Measurements from ENCODE around the gene ENPP7.

Gene ENPP7

GRCh38 chr17:79730769-79731483, at the start of gene ENPP7:
TSS of gene ENPP7 (plus strand) at chr17:79730943. CDS start at chr17:79731140, 197 bp downstream.
- no peak for DNase-seq

GRCh38 chr17:79681101-79681621, 49.6 kb upstream of the ENPP7 start:
- no peak for DNase-seq

- DNase-seq, result no peak
These were observed 49.0 kb upstream of the ENPP7 start for GRCh38 chr17:79681628-79682261.

GRCh38 chr17:79683365-79683764, 47.4 kb upstream of the ENPP7 start:
- DNase-seq, result no peak

- no peak for DNase-seq
These were observed 46.4 kb upstream of the ENPP7 start for GRCh38 chr17:79684132-79684985.

GRCh38 chr17:79685121-79685520, 45.6 kb upstream of the ENPP7 start:
- DNase-seq, result no peak

GRCh38 chr17:79686476-79686875, 44.3 kb upstream of the ENPP7 start:
- no peak for DNase-seq

- DNase-seq, result no peak
These were observed 40.3 kb upstream of the ENPP7 start for GRCh38 chr17:79690466-79690865.

GRCh38 chr17:79690988-79691836, 39.5 kb upstream of the ENPP7 start:
- DNase-seq, result no peak

- DNase-seq, result no peak
These were observed 38.8 kb upstream of the ENPP7 start for GRCh38 chr17:79691931-79692330.

- no peak for DNase-seq
These were observed 37.3 kb upstream of the ENPP7 start for GRCh38 chr17:79693419-79693818.

GRCh38 chr17:79695293-79695790, 35.4 kb upstream of the ENPP7 start:
- DNase-seq, result no peak

GRCh38 chr17:79695797-79696609, 34.7 kb upstream of the ENPP7 start:
- no peak for DNase-seq

GRCh38 chr17:79696610-79696982, 34.1 kb upstream of the ENPP7 start:
- DNase-seq, result no peak

- DNase-seq, result no peak
These were observed 32.4 kb upstream of the ENPP7 start for GRCh38 chr17:79698146-79698846.

GRCh38 chr17:79699386-79700036, 31.2 kb upstream of the ENPP7 start:
- DNase-seq, result no peak

- DNase-seq, result no peak
These were observed 30.2 kb upstream of the ENPP7 start for GRCh38 chr17:79700592-79700991.

GRCh38 chr17:79702034-79702433, 28.7 kb upstream of the ENPP7 start:
- DNase-seq, result no peak

GRCh38 chr17:79702550-79703236, 28.1 kb upstream of the ENPP7 start:
- DNase-seq, result no peak

- DNase-seq, result no peak
These were observed 26.1 kb upstream of the ENPP7 start for GRCh38 chr17:79704691-79705090.

Data from NCI-H526 treated with DMSO at 0.1 percent for 48 hours (cell line).